GM19351 (cell line): Measurements from ENCODE around the gene FKBP14.
"Not testable (repeated sequence)": the region's sequence is repeated elsewhere in the genome, so short reads cannot be mapped to it uniquely, and the experiment has no call there.

Experiments used
- ATAC-seq: cut with Tn5 transposase; IDR thresholded peaks from one replicate; pipeline ENCODE4 v1.9.1; 2021; ENCODE audit warnings: mild to moderate bottlenecking, moderate library complexity; ENCODE audit not compliant: unreplicated experiment

The FKBP14 gene

GRCh38 chr7:29962035-29962434, 64.5 kb downstream of the FKBP14 start:
- ATAC-seq, result no peak

GRCh38 chr7:29961611-29962010, 64.9 kb downstream of the FKBP14 start:
- ATAC-seq, result not testable (repeated sequence)
